DND-41 (cell line): ENCODE results near the gene PTGFRN.

Experiments
- ATAC-seq: fragments of 200-7000 bp; cut with Tn5 transposase; 3 replicates; pipeline ENCODE4 v1.9.1; 2021; ENCODE audit warnings: low read depth; ENCODE audit not compliant: insufficient read depth
- DNase-seq: peaks from one replicate; pipeline ENCODE4 v3.0.0-alpha.2; 2020
- H2AFZ ChIP-seq: 2 replicates; pipeline ENCODE4 v1.6.0; 2012; ENCODE audit warnings: low read depth, low read length
- H3K27ac ChIP-seq: 2 replicates; pipeline ENCODE4 v1.5.1; 2012; ENCODE audit warnings: low read length, inconsistent platforms
- H3K27me3 ChIP-seq: fragments of 200-600 bp; sonication (generic); 2 replicates; pipeline ENCODE4 v1.6.0; 2012; ENCODE audit warnings: low read length, mild to moderate bottlenecking, inconsistent platforms; ENCODE audit not compliant: insufficient read depth, poor library complexity
- H3K36me3 ChIP-seq: 2 replicates; pipeline ENCODE4 v1.5.1; 2012; ENCODE audit warnings: low read length, inconsistent platforms; ENCODE audit not compliant: insufficient read depth
- H3K4me1 ChIP-seq: 2 replicates; pipeline ENCODE4 v1.5.1; 2012; ENCODE audit warnings: mild to moderate bottlenecking, low read length; ENCODE audit not compliant: insufficient read depth
- H3K4me2 ChIP-seq: 2 replicates; pipeline ENCODE4 v1.6.0; 2012; ENCODE audit warnings: mild to moderate bottlenecking, moderate library complexity, low read length, inconsistent platforms; ENCODE audit not compliant: insufficient read depth
- H3K4me3 ChIP-seq, 2 experiments: fragments of 200-600 bp in 1 of 2; shearing (Covaris generic) in 1 of 2; 2 replicates each; pipeline ENCODE4 v1.5.1; 2012 to 2016; ENCODE audit warnings: inconsistent platforms in 2 of 2, low read length in 2 of 2, mild to moderate bottlenecking in 2 of 2, low read depth in 1 of 2, moderate library complexity in 1 of 2
- H3K79me2 ChIP-seq: 2 replicates; pipeline ENCODE4 v1.6.0; 2012; ENCODE audit warnings: low read length, inconsistent platforms; ENCODE audit not compliant: insufficient read depth
- H3K9ac ChIP-seq: 2 replicates; pipeline ENCODE4 v1.6.0; 2012; ENCODE audit warnings: low read depth, mild to moderate bottlenecking, inconsistent platforms, low read length, moderate library complexity
- H3K9me3 ChIP-seq: 2 replicates; pipeline ENCODE4 v1.5.1; 2012; ENCODE audit warnings: low read length, moderate library complexity, mild to moderate bottlenecking, inconsistent platforms; ENCODE audit not compliant: insufficient read depth, severe bottlenecking
- H4K20me1 ChIP-seq: 2 replicates; pipeline ENCODE4 v1.6.0; 2012; ENCODE audit warnings: low read length; ENCODE audit not compliant: insufficient read depth
- CTCF ChIP-seq: IDR thresholded peaks from 2 replicates; pipeline ENCODE4 v1.5.1; 2012; ENCODE audit warnings: borderline replicate concordance, low read length, moderate library complexity, mild to moderate bottlenecking; ENCODE audit not compliant: poor library complexity, severe bottlenecking; ENCODE audit errors: extremely low read depth
- EZH2 ChIP-seq: IDR thresholded peaks from 3 replicates; pipeline ENCODE4 v1.6.1; 2012; ENCODE audit warnings: borderline replicate concordance, low read depth, mild to moderate bottlenecking, moderate library complexity, low read length, inconsistent platforms; ENCODE audit not compliant: severe bottlenecking

Gene PTGFRN

GRCh38 chr1:116929961-116930592 is 20.4 kb downstream of the PTGFRN start:
- Histone ChIP-seq H3K4me1 (peaks cover 17% of the 10 kb centered on the region), H3K79me2 (no peaks in the 10 kb centered on the region), H2AFZ (no peak overlapping the region), H3K36me3 (no peaks in the 10 kb centered on the region), H3K9ac (no peak overlapping the region), H3K4me2 (no peak overlapping the region), H4K20me1 (no peaks in the 10 kb centered on the region), H3K4me3 (no peak overlapping the region), H3K9me3 (no peaks in the 10 kb centered on the region), H3K27me3 (no peaks in the 10 kb centered on the region), H3K27ac (no peak overlapping the region)
- DNase-seq (no peak), ATAC-seq (no peak)
- TF ChIP-seq EZH2 (no peak), CTCF (no peak)

DNA sequence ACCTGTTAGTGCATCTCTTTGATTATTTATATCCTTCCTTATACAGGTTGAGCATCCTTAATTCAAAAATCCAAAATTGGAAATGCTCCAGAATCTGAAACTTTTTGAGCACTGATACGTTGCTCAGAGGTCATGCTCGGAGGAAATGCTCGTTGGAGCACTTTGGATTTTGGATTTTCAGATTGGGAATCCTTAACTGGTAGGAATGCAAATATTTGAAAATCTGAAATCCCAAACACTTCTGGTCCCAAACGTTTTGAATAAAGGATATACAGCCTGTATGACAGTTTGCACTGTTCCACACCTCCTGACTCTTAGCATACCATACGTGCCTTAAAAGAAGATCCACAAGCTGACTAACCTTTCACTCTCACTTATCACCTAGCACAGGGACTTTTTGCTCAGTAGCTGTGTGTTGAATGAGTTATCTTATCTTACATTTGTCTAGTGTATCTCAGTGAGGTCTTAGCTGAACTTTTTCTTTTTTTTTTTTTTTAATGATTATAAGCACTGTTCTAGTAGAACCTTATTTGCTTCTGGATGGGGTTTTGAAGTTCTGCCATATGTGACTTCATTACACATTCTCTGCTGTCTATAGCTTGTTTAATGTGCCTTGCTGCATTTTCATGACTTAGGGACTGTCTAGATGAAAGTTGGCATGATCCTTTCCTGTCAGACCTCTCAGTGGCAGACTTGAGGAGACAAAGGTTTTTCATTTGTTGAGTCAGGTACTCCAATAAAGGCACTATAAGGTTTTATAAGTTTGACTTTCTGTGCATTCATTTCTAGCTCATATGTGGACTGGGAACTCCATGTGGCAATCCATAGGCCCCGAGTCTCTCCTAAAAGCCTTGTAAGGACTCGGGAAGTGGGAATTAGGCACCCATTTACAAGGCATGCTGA is 21.6 kb downstream of the PTGFRN start:
- no peak overlapping the region for H2AFZ ChIP-seq
- no peak overlapping the region for H3K4me2 ChIP-seq
- no peak for ATAC-seq
- peaks cover 17% of the 10 kb centered on the region for H3K4me1 ChIP-seq
- H3K27ac ChIP-seq: no peak overlapping the region
- H4K20me1 ChIP-seq: no peaks in the 10 kb centered on the region
- no peaks in the 10 kb centered on the region for H3K27me3 ChIP-seq
- no peaks in the 10 kb centered on the region for H3K36me3 ChIP-seq
- no peak overlapping the region for H3K9ac ChIP-seq
- no peak for DNase-seq
- H3K79me2 ChIP-seq: no peaks in the 10 kb centered on the region
- no peaks in the 10 kb centered on the region for H3K9me3 ChIP-seq
- TF ChIP-seq CTCF (no peak), EZH2 (no peak)
- H3K4me3 ChIP-seq: no peak overlapping the region

GRCh38 chr1:116933606-116934515 is 24.1 kb downstream of the PTGFRN start:
- peak; percentile 91 for ATAC-seq
- Histone ChIP-seq H3K4me3 (no peak overlapping the region), H3K27ac (no peak overlapping the region), H2AFZ (no peak overlapping the region), H3K9me3 (no peaks in the 10 kb centered on the region), H3K27me3 (no peaks in the 10 kb centered on the region), H3K36me3 (no peaks in the 10 kb centered on the region), H3K4me2 (no peak overlapping the region), H4K20me1 (no peaks in the 10 kb centered on the region), H3K4me1 (peaks cover 17% of the 10 kb centered on the region), H3K9ac (no peak overlapping the region), H3K79me2 (no peaks in the 10 kb centered on the region)
- TF ChIP-seq EZH2: no peak
- no peak for TF ChIP-seq CTCF
- no peak for DNase-seq
